Panc1 (cell line): Measurements from ENCODE around the gene RAB15. TPM values are rescaled to one million over a fixed set of nuclear protein-coding genes. Genes with fewer than 3 reads are reported as not detected.

Source experiments
- ATAC-seq: fragments of 200-7000 bp; cut with Tn5 transposase; 2 replicates; pipeline ENCODE4 v1.9.1; 2020; ENCODE audit warnings: mild to moderate bottlenecking, moderate library complexity
- BruUV-seq: library from RNA; stranded (reverse); fragments of 400-500 nt; replicated peaks from 2 replicates; lab custom pipeline; 2021; lab: Mats Ljungman, UMichigan
- CTCF ChIA-PET: fragments of 300-600 bp; sonication (Branson Sonifier 250); formaldehyde crosslinking; loops from one replicate; lab custom pipeline; 2022; ENCODE audit warnings: antibody characterized with exemption; lab: Charles Lee
- POLR2A ChIA-PET: fragments of 300-600 bp; sonication (Branson Sonifier 250); formaldehyde crosslinking; loops from one replicate; lab custom pipeline; 2022; ENCODE audit warnings: antibody characterized with exemption; lab: Charles Lee
- DNase-seq: peaks from one replicate; pipeline ENCODE4 v3.0.0-alpha.2; 2010; ENCODE audit warnings: low read depth, low spot score
- H3K27ac ChIP-seq: 2 replicates; pipeline ENCODE4 v1.5.1; 2011; ENCODE audit warnings: mild to moderate bottlenecking, low read length, inconsistent platforms
- H3K27me3 ChIP-seq: fragments of 200-500 bp; sonication (Bioruptor generic); 2 replicates; pipeline ENCODE4 v1.6.0; 2014; ENCODE audit warnings: low read length, inconsistent platforms; ENCODE audit not compliant: control insufficient read depth, insufficient read depth
- H3K36me3 ChIP-seq: fragments of 200-500 bp; sonication (Bioruptor generic); 2 replicates; pipeline ENCODE4 v1.5.1; 2014; ENCODE audit warnings: inconsistent platforms, mild to moderate bottlenecking, low read length, moderate library complexity; ENCODE audit not compliant: control insufficient read depth, insufficient read depth
- H3K4me1 ChIP-seq: 2 replicates; pipeline ENCODE4 v1.5.1; 2011; ENCODE audit warnings: inconsistent platforms, mild to moderate bottlenecking, low read length, moderate library complexity; ENCODE audit not compliant: control insufficient read depth, insufficient read depth
- H3K4me3 ChIP-seq, 2 experiments: 2 replicates each; pipeline ENCODE4 v1.5.1; 2011 to 2012; ENCODE audit warnings: low read depth in 2 of 2, low read length in 2 of 2, mild to moderate bottlenecking in 2 of 2, inconsistent platforms in 1 of 2, moderate library complexity in 1 of 2
- H3K9me3 ChIP-seq: fragments of 200-500 bp; sonication (Bioruptor generic); 2 replicates; pipeline ENCODE4 v1.5.1; 2014; ENCODE audit warnings: low read depth, mild to moderate bottlenecking, inconsistent platforms, low read length, moderate library complexity; ENCODE audit not compliant: control insufficient read depth, insufficient read depth
- CTCF ChIP-seq: fragments of 450-650 bp; IDR thresholded peaks from 2 replicates; pipeline ENCODE4 v1.5.1; 2017; ENCODE audit warnings: mild to moderate bottlenecking
- POLR2AphosphoS5 ChIP-seq: IDR thresholded peaks from 2 replicates; pipeline ENCODE4 v1.6.1; 2012; ENCODE audit warnings: mild to moderate bottlenecking, low read depth, low read length, moderate library complexity
- REST ChIP-seq, 2 experiments: IDR thresholded peaks; 2 replicates each; pipeline ENCODE4 v1.6.1; 2011 to 2012; ENCODE audit warnings: low read depth in 2 of 2, control low read depth in 1 of 2, low read length in 1 of 2, mild to moderate bottlenecking in 1 of 2, moderate library complexity in 1 of 2; ENCODE audit not compliant: insufficient read depth in 1 of 2
- SIN3A ChIP-seq: IDR thresholded peaks from 2 replicates; pipeline ENCODE4 v1.6.1; 2012; ENCODE audit warnings: low read depth, mild to moderate bottlenecking, low read length, moderate library complexity, borderline replicate concordance; ENCODE audit not compliant: insufficient read depth
- TCF7L2 ChIP-seq: IDR thresholded peaks from 2 replicates; pipeline ENCODE4 v1.6.1; 2011; ENCODE audit warnings: mild to moderate bottlenecking, low read depth, low read length, inconsistent platforms
- in situ Hi-C: cut with HindIII; loops from 2 replicates; pipeline ENCODE4 v1.10.0; 2016; ENCODE audit warnings: low sequenced_read_pairs, low pct_unique_long_range_greater_than_20kb
- intact Hi-C: fragments of 100-400 bp; cut with micrococcal nuclease; formaldehyde crosslinking; loops from one replicate; pipeline ENCODE4 v1.10.0; 2022; ENCODE audit not compliant: unreplicated experiment
- total RNA-seq: library from RNA; stranded (reverse); gene quantifications from one replicate; pipeline ENCODE4 v1.2.1, GENCODE V29; 2021; ENCODE audit not compliant: unreplicated experiment

The RAB15 gene
- total RNA-seq, 1 experiment from 2014 or later, result 6.0 TPM

- Histone ChIP-seq H3K27me3 (no peaks in the 10 kb centered on the region), H3K9me3 (no peaks in the 10 kb centered on the region), H3K36me3 (no peaks in the 10 kb centered on the region), H3K4me3 (no peak overlapping the region), H3K4me1 (no peaks in the 10 kb centered on the region; the same call in 1 of the 2 replicates), H3K27ac (no peak overlapping the region)
- intact Hi-C loops (no loop called here), in situ Hi-C loops (no loop called here)
- no peak for DNase-seq
- ChIA-PET CTCF (no interaction called here), POLR2A (no interaction called here)
- no peak for ATAC-seq
- no TSS peak for BruUV-seq
- TF ChIP-seq SIN3A (no peak), POLR2AphosphoS5 (no peak), TCF7L2 (no peak), REST (IDR thresholded peaks at IDR 0.05; ENCODE audit: insufficient read depth in 1 of 2, low read depth in 2 of 2, low read length in 1 of 2) (no peak), CTCF (no peak)
Observed at GRCh38 chr14:65000898-65001591, 28.9 kb upstream of the RAB15 start.

- Histone ChIP-seq H3K27me3 (no peaks in the 10 kb centered on the region), H3K9me3 (no peaks in the 10 kb centered on the region), H3K36me3 (no peaks in the 10 kb centered on the region), H3K4me3 (no peak overlapping the region), H3K27ac (no peak overlapping the region), H3K4me1 (no peaks in the 10 kb centered on the region; the same call in 1 of the 2 replicates)
- intact Hi-C loops (no loop called here), in situ Hi-C loops (no loop called here)
- no peak for DNase-seq
- no peak for ATAC-seq
- ChIA-PET CTCF (interaction anchor here (1.0 kb wide), 1 partner anchor 12 kb away, joined by 3 read pairs; the partner anchor contains the start of gene FNTB), POLR2A (no interaction called here)
- BruUV-seq, result no TSS peak
- TF ChIP-seq POLR2AphosphoS5 (no peak), REST (IDR thresholded peaks at IDR 0.05; ENCODE audit: insufficient read depth in 1 of 2, low read depth in 2 of 2, low read length in 1 of 2) (no peak), SIN3A (no peak)
Observed at GRCh38 chr14:64998455-64998931, 26.4 kb upstream of the RAB15 start.
